Suprapubic skin (tissue), 3 donors: Measurements from ENCODE around the gene IGLL5.

Experiments used
- POLR2A ChIP-seq, 2 donors: fragments of 450-650 bp; IDR thresholded peaks; one replicate each; pipeline ENCODE4 v1.6.1; 2017; ENCODE audit warnings: antibody characterized with exemption in 2 of 2, mild to moderate bottlenecking in 2 of 2, moderate library complexity in 2 of 2
- TF ChIP-seq, protein P1 (sequence below), 2 donors: fragments of 200-600 bp in 1 of 2; fragments of 450-650 bp in 1 of 2; sonication (generic) in 1 of 2; IDR thresholded peaks; one replicate each; pipeline ENCODE4 v1.5.1; 2016 to 2019; ENCODE audit warnings: antibody characterized with exemption in 2 of 2, mild to moderate bottlenecking in 1 of 2, moderate library complexity in 1 of 2

DNA sequence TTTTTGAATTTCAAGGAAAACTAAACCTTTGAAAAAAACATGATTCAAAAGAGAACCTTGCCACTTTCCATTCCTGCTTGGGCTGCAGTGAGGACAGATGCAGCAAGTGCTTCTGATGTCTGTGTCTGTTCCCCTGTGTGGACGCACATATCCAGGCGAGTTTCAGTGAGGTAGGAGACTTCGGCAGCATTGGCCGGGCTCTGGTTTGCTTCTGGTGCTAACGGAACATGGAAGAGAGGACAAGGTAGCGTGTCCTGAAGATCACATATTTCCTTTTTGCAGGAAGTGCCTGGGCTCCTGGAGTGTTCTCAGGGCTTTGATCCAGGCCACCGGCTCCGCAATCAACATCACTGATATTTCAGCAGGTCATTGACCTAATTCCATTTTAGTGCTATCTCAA is 33.1 kb upstream of the IGLL5 start:
- TF ChIP-seq, protein P1, sequence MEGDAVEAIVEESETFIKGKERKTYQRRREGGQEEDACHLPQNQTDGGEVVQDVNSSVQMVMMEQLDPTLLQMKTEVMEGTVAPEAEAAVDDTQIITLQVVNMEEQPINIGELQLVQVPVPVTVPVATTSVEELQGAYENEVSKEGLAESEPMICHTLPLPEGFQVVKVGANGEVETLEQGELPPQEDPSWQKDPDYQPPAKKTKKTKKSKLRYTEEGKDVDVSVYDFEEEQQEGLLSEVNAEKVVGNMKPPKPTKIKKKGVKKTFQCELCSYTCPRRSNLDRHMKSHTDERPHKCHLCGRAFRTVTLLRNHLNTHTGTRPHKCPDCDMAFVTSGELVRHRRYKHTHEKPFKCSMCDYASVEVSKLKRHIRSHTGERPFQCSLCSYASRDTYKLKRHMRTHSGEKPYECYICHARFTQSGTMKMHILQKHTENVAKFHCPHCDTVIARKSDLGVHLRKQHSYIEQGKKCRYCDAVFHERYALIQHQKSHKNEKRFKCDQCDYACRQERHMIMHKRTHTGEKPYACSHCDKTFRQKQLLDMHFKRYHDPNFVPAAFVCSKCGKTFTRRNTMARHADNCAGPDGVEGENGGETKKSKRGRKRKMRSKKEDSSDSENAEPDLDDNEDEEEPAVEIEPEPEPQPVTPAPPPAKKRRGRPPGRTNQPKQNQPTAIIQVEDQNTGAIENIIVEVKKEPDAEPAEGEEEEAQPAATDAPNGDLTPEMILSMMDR (IDR thresholded peaks at IDR 0.05), result no peak
- no peak for TF ChIP-seq POLR2A (IDR thresholded peaks at IDR 0.05)
